SK-N-SH (cell line): Measurements from ENCODE around the gene ADAM33. TPM values are rescaled to one million over a fixed set of nuclear protein-coding genes. Genes with fewer than 3 reads are reported as not detected.

Experiments
- CTCF ChIA-PET: fragments of 300-600, 350-600 bp; formaldehyde crosslinking; extraction: SDS; loops from one replicate; lab custom pipeline; 2021; lab: Yijun Ruan, JAX
- POLR2A ChIA-PET: fragments of 350-600 bp; sonication (Branson Sonifier 250); formaldehyde crosslinking; extraction: SDS; loops from one replicate; lab custom pipeline; 2020; ENCODE audit warnings: antibody characterized with exemption, inconsistent platforms; lab: Yijun Ruan, JAX
- DNase-seq: peaks from one replicate; pipeline ENCODE4 v3.0.0; 2012
- H2AFZ ChIP-seq: fragments of 200-600 bp; sonication (generic); 2 replicates; pipeline ENCODE4 v1.8.1; 2016; ENCODE audit warnings: antibody characterized with exemption, mild to moderate bottlenecking, low read depth
- H3F3A ChIP-seq: fragments of 200-600 bp; sonication (generic); replicated peaks from 2 replicates; pipeline ENCODE3; 2016; ENCODE audit warnings: antibody characterized with exemption, mild to moderate bottlenecking; ENCODE audit not compliant: insufficient read depth
- H3K27ac ChIP-seq, 2 experiments: fragments of 200-500 bp in 1 of 2; fragments of 200-600 bp in 1 of 2; sonication (Bioruptor generic) in 1 of 2; sonication (generic), shearing (Covaris generic) in 1 of 2; 2 replicates each; pipeline versions ENCODE4 v1.5.1 to v1.6.1; 2014 to 2016; ENCODE audit warnings: low read depth in 2 of 2, inconsistent platforms in 1 of 2, low read length in 1 of 2, mild to moderate bottlenecking in 1 of 2, mixed read lengths in 1 of 2
- H3K27me3 ChIP-seq: fragments of 200-600 bp; sonication (generic), shearing (Covaris generic); 2 replicates; pipeline ENCODE4 v1.6.1; 2016; ENCODE audit warnings: mixed run types; ENCODE audit not compliant: insufficient read depth
- H3K36me3 ChIP-seq, 2 experiments: fragments of 200-500 bp in 1 of 2; fragments of 200-600 bp in 1 of 2; sonication (Bioruptor generic) in 1 of 2; sonication (generic) in 1 of 2; replicated peaks in 1 of 2; 2 replicates each; pipeline versions ENCODE3 to v1.5.1; 2014 to 2016; ENCODE audit warnings: low read length in 1 of 2, mild to moderate bottlenecking in 1 of 2; ENCODE audit not compliant: insufficient read depth in 2 of 2, control insufficient read depth in 1 of 2
- H3K4me1 ChIP-seq, 2 experiments: fragments of 200-500 bp in 1 of 2; fragments of 200-600 bp in 1 of 2; sonication (Bioruptor generic) in 1 of 2; sonication (generic), shearing (Covaris generic) in 1 of 2; 2 replicates each; pipeline versions ENCODE4 v1.5.1 to v1.6.1; 2014 to 2016; ENCODE audit warnings: low read depth in 1 of 2, low read length in 1 of 2, mixed run types in 1 of 2; ENCODE audit not compliant: insufficient read depth in 2 of 2, control insufficient read depth in 1 of 2
- H3K4me2 ChIP-seq: fragments of 200-600 bp; sonication (generic), shearing (Covaris generic); 2 replicates; pipeline ENCODE4 v1.6.1; 2017; ENCODE audit warnings: mixed run types
- H3K4me3 ChIP-seq, 2 experiments: fragments of 200-500 bp in 1 of 2; fragments of 200-600 bp in 1 of 2; sonication (Bioruptor generic) in 1 of 2; sonication (generic), shearing (Covaris generic) in 1 of 2; 2 replicates each; pipeline versions ENCODE4 v1.5.1 to v1.8.1; 2014 to 2016; ENCODE audit warnings: low read depth in 2 of 2, inconsistent platforms in 1 of 2, low read length in 1 of 2, mild to moderate bottlenecking in 1 of 2, mixed read lengths in 1 of 2, moderate library complexity in 1 of 2
- H3K79me2 ChIP-seq: fragments of 200-600 bp; sonication (generic); 2 replicates; pipeline ENCODE4 v1.8.1; 2017; ENCODE audit warnings: mild to moderate bottlenecking; ENCODE audit not compliant: insufficient read depth
- H3K9ac ChIP-seq: fragments of 200-600 bp; sonication (generic); 2 replicates; pipeline ENCODE4 v1.6.1; 2017; ENCODE audit warnings: mixed run types
- H3K9me2 ChIP-seq: fragments of 200-600 bp; sonication (generic); 2 replicates; pipeline ENCODE4 v1.6.1; 2017; ENCODE audit warnings: mixed run types
- H3K9me3 ChIP-seq: fragments of 200-600 bp; sonication (generic); 2 replicates; pipeline ENCODE4 v1.6.1; 2017; ENCODE audit warnings: mixed run types, mild to moderate bottlenecking, moderate library complexity
- H4K20me1 ChIP-seq: fragments of 200-600 bp; sonication (generic); 2 replicates; pipeline ENCODE4 v1.6.1; 2017; ENCODE audit warnings: mild to moderate bottlenecking, mixed run types; ENCODE audit not compliant: insufficient read depth
- CHD2 ChIP-seq: fragments of 150-350 bp; IDR thresholded peaks from 2 replicates; pipeline ENCODE4 v1.6.1; 2018; ENCODE audit warnings: low read length; ENCODE audit not compliant: partially characterized antibody
- FOSL2 ChIP-seq: IDR thresholded peaks from 2 replicates; pipeline ENCODE4 v1.4.0; 2012; ENCODE audit warnings: low read depth, mild to moderate bottlenecking, moderate library complexity, borderline replicate concordance
- FOXM1 ChIP-seq: IDR thresholded peaks from 2 replicates; pipeline ENCODE4 v1.4.0; 2012; ENCODE audit warnings: low read depth, mild to moderate bottlenecking
- JUND ChIP-seq: IDR thresholded peaks from 2 replicates; pipeline ENCODE4 v1.4.0; 2012
- MXI1 ChIP-seq: IDR thresholded peaks from 2 replicates; pipeline ENCODE4 v1.6.1; 2012; ENCODE audit warnings: mild to moderate bottlenecking, low read depth, low read length, improper control_type of control experiment
- POLR2AphosphoS5 ChIP-seq: IDR thresholded peaks from 2 replicates; pipeline ENCODE4 v1.6.1; 2012; ENCODE audit warnings: low read depth, low read length
- RAD21 ChIP-seq: IDR thresholded peaks from 2 replicates; pipeline ENCODE4 v1.6.1; 2012; ENCODE audit warnings: mild to moderate bottlenecking, low read length
- RCOR1 ChIP-seq: fragments of 150-350 bp; IDR thresholded peaks from 2 replicates; pipeline ENCODE4 v1.6.1; 2017; ENCODE audit warnings: antibody characterized with exemption, low read length
- REST ChIP-seq: IDR thresholded peaks from 2 replicates; pipeline ENCODE4 v1.6.1; 2012; ENCODE audit warnings: mild to moderate bottlenecking, low read depth, low read length, moderate library complexity
- SIN3A ChIP-seq: IDR thresholded peaks from 2 replicates; pipeline ENCODE4 v1.6.1; 2012; ENCODE audit warnings: low read depth, mild to moderate bottlenecking, low read length, moderate library complexity, borderline replicate concordance
- TAF1 ChIP-seq: IDR thresholded peaks from 2 replicates; pipeline ENCODE4 v1.6.1; 2012; ENCODE audit warnings: low read depth, mild to moderate bottlenecking, low read length, moderate library complexity, borderline replicate concordance
- TCF12 ChIP-seq: IDR thresholded peaks from 2 replicates; pipeline ENCODE4 v1.4.0; 2012
- TEAD4 ChIP-seq: IDR thresholded peaks from 2 replicates; pipeline ENCODE4 v1.4.0; 2012; ENCODE audit warnings: mild to moderate bottlenecking, borderline replicate concordance; ENCODE audit not compliant: insufficient read depth
- USF1 ChIP-seq: IDR thresholded peaks from 2 replicates; pipeline ENCODE4 v1.4.0; 2012; ENCODE audit warnings: low read depth, borderline replicate concordance
- USF2 ChIP-seq: fragments of 150-350 bp; IDR thresholded peaks from 2 replicates; pipeline ENCODE4 v1.6.1; 2017; ENCODE audit warnings: antibody characterized with exemption, low read length, low read depth, borderline replicate concordance
- YY1 ChIP-seq: IDR thresholded peaks from 2 replicates; pipeline ENCODE4 v1.4.0; 2012; ENCODE audit warnings: low read depth, mild to moderate bottlenecking
- WGBS: methylation state at CpG from one replicate; pipeline ENCODE4 v1.1.6; 2017; ENCODE audit warnings: low lambda C conversion rate; 5-methylcytosine and 5-hydroxymethylcytosine counted together
- polyA plus RNA-seq, 3 experiments: library from polyadenylated mRNA; depleted of rRNA; stranded (reverse); fragments of >200 nt; gene quantifications; 2 replicates each; pipeline ENCODE4 v1.2.3, GENCODE V29; 2012
- TF ChIP-seq, protein P1 (sequence below): fragments of 200-600 bp; sonication (generic); IDR thresholded peaks from 2 replicates; pipeline ENCODE4 v1.6.1; 2017; ENCODE audit warnings: antibody characterized with exemption, mild to moderate bottlenecking, moderate library complexity

The ADAM33 gene
- polyA plus RNA-seq, 1 of the 3 experiments (the other 2 are of a cell fraction), result 4.8 TPM

GRCh38 chr20:3667434-3668037, 14.3 kb downstream of the ADAM33 start (continued):
- TF ChIP-seq TAF1, result no peak
- TF ChIP-seq MXI1, result no peak
- TF ChIP-seq JUND, result no peak
- no peak for TF ChIP-seq RCOR1
- no peak for TF ChIP-seq FOXM1
- no peak for TF ChIP-seq REST
- no peak for TF ChIP-seq SIN3A
- TF ChIP-seq CHD2, result no peak
- TF ChIP-seq TEAD4, result no peak

DNA sequence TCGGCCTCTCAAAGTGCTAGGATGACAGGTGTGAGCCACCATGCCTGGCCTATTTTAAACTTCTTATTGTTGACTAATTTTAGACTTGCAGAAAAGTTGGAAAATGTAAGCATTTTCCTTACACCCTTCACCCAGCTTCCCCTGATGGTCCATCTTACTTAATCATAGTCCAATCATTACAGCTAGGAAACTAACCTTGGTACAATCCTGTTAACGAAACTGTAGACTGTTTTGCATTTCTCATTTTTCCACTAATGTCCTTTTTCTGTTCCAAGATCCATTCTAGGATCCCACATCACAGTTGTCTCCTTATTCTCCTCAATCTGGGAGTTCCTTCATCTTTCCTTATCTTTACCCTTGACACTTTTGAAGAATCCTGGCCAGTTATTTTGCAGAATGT, 18.0 kb downstream of the ADAM33 start:
- no peak for TF ChIP-seq JUND
- TF ChIP-seq POLR2AphosphoS5, result no peak
- TF ChIP-seq RAD21, result no peak
- TF ChIP-seq USF1, result no peak
- TF ChIP-seq MXI1, result no peak
- TF ChIP-seq, protein P1, sequence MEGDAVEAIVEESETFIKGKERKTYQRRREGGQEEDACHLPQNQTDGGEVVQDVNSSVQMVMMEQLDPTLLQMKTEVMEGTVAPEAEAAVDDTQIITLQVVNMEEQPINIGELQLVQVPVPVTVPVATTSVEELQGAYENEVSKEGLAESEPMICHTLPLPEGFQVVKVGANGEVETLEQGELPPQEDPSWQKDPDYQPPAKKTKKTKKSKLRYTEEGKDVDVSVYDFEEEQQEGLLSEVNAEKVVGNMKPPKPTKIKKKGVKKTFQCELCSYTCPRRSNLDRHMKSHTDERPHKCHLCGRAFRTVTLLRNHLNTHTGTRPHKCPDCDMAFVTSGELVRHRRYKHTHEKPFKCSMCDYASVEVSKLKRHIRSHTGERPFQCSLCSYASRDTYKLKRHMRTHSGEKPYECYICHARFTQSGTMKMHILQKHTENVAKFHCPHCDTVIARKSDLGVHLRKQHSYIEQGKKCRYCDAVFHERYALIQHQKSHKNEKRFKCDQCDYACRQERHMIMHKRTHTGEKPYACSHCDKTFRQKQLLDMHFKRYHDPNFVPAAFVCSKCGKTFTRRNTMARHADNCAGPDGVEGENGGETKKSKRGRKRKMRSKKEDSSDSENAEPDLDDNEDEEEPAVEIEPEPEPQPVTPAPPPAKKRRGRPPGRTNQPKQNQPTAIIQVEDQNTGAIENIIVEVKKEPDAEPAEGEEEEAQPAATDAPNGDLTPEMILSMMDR, result no peak
- TF ChIP-seq USF2, result no peak
- no peak for TF ChIP-seq YY1
- TF ChIP-seq TCF12, result no peak
- TF ChIP-seq FOSL2, result no peak
- no peak for TF ChIP-seq REST
- no peaks in the 10 kb centered on the region for H3K79me2 ChIP-seq
- H3K27me3 ChIP-seq, result peaks cover 41% of the 10 kb centered on the region
- no peaks in the 10 kb centered on the region for H3K36me3 ChIP-seq
- no peak overlapping the region for H3K27ac ChIP-seq
- peaks cover 0 to 7% of the 10 kb centered on the region in 2 experiments; a peak in 1 of 4 replicates for H3K4me1 ChIP-seq
- H3F3A ChIP-seq, result no peaks in the 10 kb centered on the region
- no peak overlapping the region for H3K9ac ChIP-seq
- H3K9me3 ChIP-seq, result no peaks in the 10 kb centered on the region
- 56% methylated on average over 2 of the region's 2 CpGs for WGBS
- no peaks in the 10 kb centered on the region for H4K20me1 ChIP-seq
- no peak overlapping the region for H3K4me3 ChIP-seq
- H3K9me2 ChIP-seq, result no peaks in the 10 kb centered on the region
- H2AFZ ChIP-seq, result no peak overlapping the region
- no peak for DNase-seq
- POLR2A ChIA-PET, result no interaction called here
- CTCF ChIA-PET, result interaction anchor here (1.3 kb wide), 1 partner anchor 10 kb away, joined by 3 read pairs; no protein-coding TSS in a partner anchor
- no peak overlapping the region for H3K4me2 ChIP-seq
